AG10803 (cell line): ENCODE data around the gene ARID1B.

Experiments used
- DNase-seq: peaks from one replicate; pipeline ENCODE4 v3.0.0; 2010; ENCODE audit warnings: low read depth
- H3K4me3 ChIP-seq: 2 replicates; pipeline ENCODE4 v1.5.1; 2011; ENCODE audit warnings: mild to moderate bottlenecking, low read length, control low read depth
- CTCF ChIP-seq: conservative IDR thresholded peaks from 2 replicates; pipeline ENCODE4 v1.5.1; 2011; ENCODE audit warnings: mild to moderate bottlenecking, low read length, control low read depth, inconsistent platforms

Gene ARID1B

GRCh38 chr6:156897907-156898531 lies 120.8 kb downstream of the ARID1B start:
- no peak for DNase-seq
- no peak overlapping the region for H3K4me3 ChIP-seq
- no peak for TF ChIP-seq CTCF

- no peak for TF ChIP-seq CTCF
- H3K4me3 ChIP-seq = no peak overlapping the region
- DNase-seq = no peak
These were observed 121.9 kb downstream of the ARID1B start for GRCh38 chr6:156899071-156899470.

- no peak for TF ChIP-seq CTCF
- H3K4me3 ChIP-seq = no peak overlapping the region
- DNase-seq = no peak
These were observed 122.5 kb downstream of the ARID1B start for GRCh38 chr6:156899532-156900135.

GRCh38 chr6:156900292-156900691 lies 123.1 kb downstream of the ARID1B start:
- no peak overlapping the region for H3K4me3 ChIP-seq
- DNase-seq = no peak
- TF ChIP-seq CTCF = no peak

GRCh38 chr6:156901309-156902019 lies 124.3 kb downstream of the ARID1B start:
- no peak for DNase-seq
- no peak for TF ChIP-seq CTCF
- no peak overlapping the region for H3K4me3 ChIP-seq

GRCh38 chr6:156902782-156903181 lies 125.6 kb downstream of the ARID1B start:
- no peak for DNase-seq
- TF ChIP-seq CTCF = no peak
- no peak overlapping the region for H3K4me3 ChIP-seq
